Adrenal gland (tissue), 5 donors: ENCODE data around the gene CPM.

Source experiments
- POLR2A ChIP-seq, 2 donors: fragments of 450-650 bp; IDR thresholded peaks; one replicate each; pipeline ENCODE4 v1.6.1; 2017; ENCODE audit warnings: antibody characterized with exemption in 2 of 2, mild to moderate bottlenecking in 2 of 2, moderate library complexity in 1 of 2
- TF ChIP-seq, protein P1 (sequence below), 6 experiments: fragments of 450-650 bp in 4 of 6; fragments of 200-600 bp in 2 of 6; sonication (generic) in 1 of 6; IDR thresholded peaks; 1 replicate in 5 of 6; 2 replicates in 1 of 6; pipeline versions ENCODE4 v1.5.1 to v1.8.0; 2016 to 2021; ENCODE audit warnings: antibody characterized with exemption in 6 of 6, mild to moderate bottlenecking in 2 of 6, moderate library complexity in 1 of 6
- donor health status: DM: no; HTN: no; CAD: no.

DNA sequence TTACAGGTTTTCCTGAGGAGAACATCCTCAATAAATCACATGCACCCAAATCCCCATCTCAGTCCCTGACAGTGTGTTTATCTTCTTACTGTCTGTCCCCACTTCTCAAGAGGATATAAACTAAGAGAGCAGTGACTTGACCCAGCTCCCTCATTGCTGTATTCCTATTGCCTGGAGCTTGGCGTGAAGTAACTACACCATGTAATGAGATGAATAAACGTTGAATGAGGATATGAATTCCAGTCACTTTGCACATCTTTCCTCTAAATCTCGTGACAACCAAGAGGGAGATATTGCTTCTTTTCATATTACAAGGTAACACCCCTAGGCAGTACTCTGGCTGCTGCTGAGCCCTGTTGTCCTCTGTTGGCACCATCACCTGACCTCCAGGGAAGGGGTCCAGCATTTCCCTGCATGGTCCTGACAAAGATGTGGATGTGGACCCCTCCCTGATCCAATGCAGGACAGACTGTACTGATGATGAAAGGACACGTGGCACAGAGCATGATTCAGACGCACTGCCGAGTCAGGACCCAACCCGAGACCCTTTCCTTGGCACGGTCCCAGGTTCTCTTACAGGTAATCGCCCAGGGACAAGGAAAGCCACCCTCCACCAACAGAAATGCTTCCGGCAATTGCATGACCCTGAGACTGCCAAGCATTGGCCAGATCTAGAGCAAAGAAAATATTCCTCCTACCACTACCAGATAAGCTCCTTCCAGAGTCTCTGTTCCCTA, 47.7 kb upstream of the CPM start:
- TF ChIP-seq, protein P1, sequence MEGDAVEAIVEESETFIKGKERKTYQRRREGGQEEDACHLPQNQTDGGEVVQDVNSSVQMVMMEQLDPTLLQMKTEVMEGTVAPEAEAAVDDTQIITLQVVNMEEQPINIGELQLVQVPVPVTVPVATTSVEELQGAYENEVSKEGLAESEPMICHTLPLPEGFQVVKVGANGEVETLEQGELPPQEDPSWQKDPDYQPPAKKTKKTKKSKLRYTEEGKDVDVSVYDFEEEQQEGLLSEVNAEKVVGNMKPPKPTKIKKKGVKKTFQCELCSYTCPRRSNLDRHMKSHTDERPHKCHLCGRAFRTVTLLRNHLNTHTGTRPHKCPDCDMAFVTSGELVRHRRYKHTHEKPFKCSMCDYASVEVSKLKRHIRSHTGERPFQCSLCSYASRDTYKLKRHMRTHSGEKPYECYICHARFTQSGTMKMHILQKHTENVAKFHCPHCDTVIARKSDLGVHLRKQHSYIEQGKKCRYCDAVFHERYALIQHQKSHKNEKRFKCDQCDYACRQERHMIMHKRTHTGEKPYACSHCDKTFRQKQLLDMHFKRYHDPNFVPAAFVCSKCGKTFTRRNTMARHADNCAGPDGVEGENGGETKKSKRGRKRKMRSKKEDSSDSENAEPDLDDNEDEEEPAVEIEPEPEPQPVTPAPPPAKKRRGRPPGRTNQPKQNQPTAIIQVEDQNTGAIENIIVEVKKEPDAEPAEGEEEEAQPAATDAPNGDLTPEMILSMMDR (IDR thresholded peaks at IDR 0.05) = no peak
- no peak for TF ChIP-seq POLR2A (IDR thresholded peaks at IDR 0.05)
